Endothelial cell of umbilical vein (primary cell): ENCODE measurements around the gene REEP5. TPM values are rescaled to one million over a fixed set of nuclear protein-coding genes. Genes with fewer than 3 reads are reported as not detected.

Experiments used
- BruUV-seq: library from RNA; stranded (reverse); fragments of 400-500 nt; replicated peaks from 2 replicates; lab custom pipeline; 2021; lab: Mats Ljungman, UMichigan
- CTCF ChIA-PET: fragments of 300-600, 350-600 bp; sonication (Branson Sonifier 250); formaldehyde crosslinking; loops from one replicate; lab custom pipeline; 2021; ENCODE audit warnings: antibody characterized with exemption, inconsistent platforms; lab: Charles Lee
- POLR2A ChIA-PET: fragments of 300-600, 350-600 bp; sonication (Branson Sonifier 250); formaldehyde crosslinking; loops from one replicate; lab custom pipeline; 2021; ENCODE audit warnings: antibody characterized with exemption, inconsistent platforms; lab: Charles Lee
- DNase-seq: peaks from one replicate; pipeline ENCODE4 v3.0.0-alpha.2; 2011; ENCODE audit warnings: low read depth, low spot score
- FAIRE-seq: peaks from 2 replicates; lab custom pipeline; 2011; peaks lifted over from hg19 to GRCh38; lab: Jason Lieb, UNC
- H2AFZ ChIP-seq: 2 replicates; pipeline ENCODE4 v1.6.0; 2012; ENCODE audit warnings: low read depth, low read length, control low read depth, inconsistent platforms
- H3K27ac ChIP-seq: 2 replicates; pipeline ENCODE4 v1.5.1; 2011; ENCODE audit warnings: low read depth, mild to moderate bottlenecking, control low read depth, low read length, moderate library complexity; ENCODE audit not compliant: insufficient read depth
- H3K27me3 ChIP-seq, 2 experiments: 2 replicates each; pipeline versions ENCODE4 v1.6.0 to v1.6.1; 2011; ENCODE audit warnings: low read length in 2 of 2, mixed read lengths in 1 of 2; ENCODE audit not compliant: control insufficient read depth in 2 of 2, insufficient read depth in 2 of 2
- H3K36me3 ChIP-seq, 2 experiments: 2 replicates in 1 of 2; 3 replicates in 1 of 2; pipeline ENCODE4 v1.5.1; 2011; ENCODE audit warnings: low read length in 2 of 2, mild to moderate bottlenecking in 1 of 2, moderate library complexity in 1 of 2; ENCODE audit not compliant: control insufficient read depth in 2 of 2, insufficient read depth in 2 of 2; ENCODE audit errors: extremely low read depth in 1 of 2
- H3K4me1 ChIP-seq: 3 replicates; pipeline ENCODE4 v1.5.1; 2011; ENCODE audit warnings: mild to moderate bottlenecking, low read length; ENCODE audit not compliant: control insufficient read depth, insufficient read depth; ENCODE audit errors: extremely low read depth
- H3K4me2 ChIP-seq: 2 replicates; pipeline ENCODE4 v1.6.1; 2011; ENCODE audit warnings: low read length, control low read depth, mixed read lengths; ENCODE audit not compliant: insufficient read depth
- H3K4me3 ChIP-seq, 3 experiments: fragments of 200-600 bp in 1 of 3; sonication (generic), shearing (Covaris generic) in 1 of 3; replicated peaks in 1 of 3; 2 replicates each; pipeline ENCODE4 v1.5.1; 2011 to 2016; ENCODE audit warnings: control low read depth in 3 of 3, low read length in 3 of 3, mild to moderate bottlenecking in 2 of 3, inconsistent platforms in 1 of 3, low read depth in 1 of 3, moderate library complexity in 1 of 3; ENCODE audit not compliant: insufficient read depth in 1 of 3
- H3K79me2 ChIP-seq: 2 replicates; pipeline ENCODE4 v1.6.0; 2012; ENCODE audit warnings: low read length, inconsistent platforms; ENCODE audit not compliant: control insufficient read depth, insufficient read depth
- H3K9ac ChIP-seq: replicated peaks from 2 replicates; pipeline ENCODE3; 2011; ENCODE audit warnings: low read length, control low read depth; ENCODE audit not compliant: insufficient read depth; ENCODE audit errors: extremely low read depth
- H3K9me1 ChIP-seq: replicated peaks from 3 replicates; pipeline ENCODE4 v1.6.0; 2011; ENCODE audit warnings: mild to moderate bottlenecking, low read length; ENCODE audit not compliant: control insufficient read depth, insufficient read depth; ENCODE audit errors: extremely low read depth
- H3K9me3 ChIP-seq: replicated peaks from 2 replicates; pipeline ENCODE4 v1.5.1; 2012; ENCODE audit warnings: low read length, inconsistent platforms; ENCODE audit not compliant: control insufficient read depth, insufficient read depth
- H4K20me1 ChIP-seq: replicated peaks from 2 replicates; pipeline ENCODE3; 2011; ENCODE audit warnings: mild to moderate bottlenecking, low read length; ENCODE audit not compliant: control insufficient read depth, insufficient read depth; ENCODE audit errors: extremely low read depth
- CTCF ChIP-seq, 2 donors: IDR thresholded peaks; 1 replicate in 1 of 2; 2 replicates in 1 of 2; pipeline ENCODE4 v1.5.1; 2011; ENCODE audit warnings: low read length in 2 of 2, mild to moderate bottlenecking in 2 of 2, moderate library complexity in 2 of 2, control low read depth in 1 of 2, inconsistent platforms in 1 of 2, low read depth in 1 of 2; ENCODE audit not compliant: insufficient read depth in 1 of 2; ENCODE audit errors: extremely low read depth in 1 of 2
- EZH2 ChIP-seq: IDR thresholded peaks from 2 replicates; pipeline ENCODE4 v1.6.1; 2012; ENCODE audit warnings: borderline replicate concordance, low read depth, mild to moderate bottlenecking, moderate library complexity, low read length, inconsistent platforms; ENCODE audit not compliant: severe bottlenecking
- FOS ChIP-seq: IDR thresholded peaks from 2 replicates; pipeline ENCODE4 v1.6.1; 2011; ENCODE audit warnings: mild to moderate bottlenecking, low read length, moderate library complexity, borderline replicate concordance; ENCODE audit not compliant: insufficient read depth
- GATA2 ChIP-seq: IDR thresholded peaks from 2 replicates; pipeline ENCODE4 v1.7.0; 2011; ENCODE audit warnings: low read depth, mild to moderate bottlenecking, moderate library complexity, mixed read lengths, low read length; ENCODE audit not compliant: insufficient read length, insufficient read depth
- JUN ChIP-seq: IDR thresholded peaks from 2 replicates; pipeline ENCODE4 v1.6.1; 2011; ENCODE audit warnings: borderline replicate concordance, low read depth; ENCODE audit not compliant: insufficient read length, insufficient read depth
- MAX ChIP-seq: IDR thresholded peaks from 2 replicates; pipeline ENCODE4 v1.6.1; 2011; ENCODE audit not compliant: insufficient read depth, insufficient read length
- MYC ChIP-seq: IDR thresholded peaks from one replicate; pipeline ENCODE4 v1.6.1; 2011; ENCODE audit warnings: mild to moderate bottlenecking, low read depth, low read length
- POLR2A ChIP-seq: IDR thresholded peaks from 2 replicates; pipeline ENCODE4 v1.6.1; 2012; ENCODE audit warnings: low read depth, mild to moderate bottlenecking, control low read depth, low read length
- POLR2AphosphoS5 ChIP-seq: IDR thresholded peaks from 2 replicates; pipeline ENCODE4 v1.6.1; 2012; ENCODE audit warnings: low read depth, mild to moderate bottlenecking, control low read depth, low read length, moderate library complexity; ENCODE audit not compliant: insufficient read depth
- dilution Hi-C: fragments of 300-500 bp; cut with MboI; formaldehyde crosslinking; loops from one replicate; pipeline ENCODE4 v1.15.0; 2019; ENCODE audit warnings: low sequenced_read_pairs; ENCODE audit not compliant: extremely low pct_ligation_motif_present
- intact Hi-C: fragments of 100-400 bp; cut with micrococcal nuclease; formaldehyde crosslinking; loops from one replicate; pipeline ENCODE4 v1.10.0; 2022
- polyA plus RNA-seq, 4 experiments: library from polyadenylated mRNA; depleted of rRNA in 3 of 4; stranded (reverse) in 3 of 4; unstranded in 1 of 4; fragments of >200 nt; gene quantifications; 2 replicates each; pipeline versions ENCODE4 v1.2.1 to v1.2.3, GENCODE V29; 2011 to 2012; ENCODE audit warnings: missing spikeins in 1 of 4
- total RNA-seq: library from RNA; stranded (reverse); gene quantifications from 2 replicates; pipeline ENCODE4 v1.2.3, GENCODE V29; 2021

The REEP5 gene
- total and polyA plus RNA-seq, 2 donors (not counting 3 experiments of a cell fraction or from before 2014, with no cell fraction given): 98.0 to 163 TPM

- H3K4me2 ChIP-seq: no peak overlapping the region
- ChIA-PET CTCF (interaction anchor here (1.8 kb wide), 1 partner anchor 26 kb away, joined by 6 read pairs; no protein-coding TSS in a partner anchor), POLR2A (no interaction called here)
- no peak overlapping the region for H3K27ac ChIP-seq
- DNase-seq (no peak), FAIRE-seq (no peak)
- H3K79me2 ChIP-seq: peaks cover 22% of the 10 kb centered on the region
- H3K9me1 ChIP-seq: no peaks in the 10 kb centered on the region
- no peak overlapping the region for H2AFZ ChIP-seq
- peaks cover 8% of the 10 kb centered on the region for H3K4me1 ChIP-seq
- no peak overlapping the region for H3K4me3 ChIP-seq
- no peaks in the 10 kb centered on the region for H4K20me1 ChIP-seq
- H3K27me3 ChIP-seq: no peaks in the 10 kb centered on the region
- TF ChIP-seq CTCF (IDR thresholded peaks at IDR 0.05; ENCODE audit: extremely low read depth in 1 of 2, insufficient read depth in 1 of 2, low read depth in 1 of 2, low read length in 2 of 2) (no peak), FOS (no peak), MYC (no peak), MAX (no peak), JUN (no peak), POLR2A (no peak), EZH2 (no peak), POLR2AphosphoS5 (no peak), GATA2 (no peak)
- H3K9ac ChIP-seq: no peak overlapping the region
- no TSS peak for BruUV-seq
- dilution Hi-C loops (no loop called here), intact Hi-C loops (loop anchor here (5.0 kb wide), 2 partner anchors 587 to 588 kb away; partner anchors contain the start of gene YTHDC2)
- H3K36me3 ChIP-seq: peaks cover 0 to 3% of the 10 kb centered on the region in 2 experiments
- H3K9me3 ChIP-seq: no peaks in the 10 kb centered on the region
Measured at GRCh38 chr5:112923988-112924387, 2.0 kb upstream of the REEP5 start.
